GM21367 (cell line): ENCODE measurements around the gene STK10.

Source experiments
- ATAC-seq: cut with Tn5 transposase; IDR thresholded peaks from one replicate; pipeline ENCODE4 v1.9.1; 2021; ENCODE audit not compliant: unreplicated experiment

Gene STK10

GRCh38 chr5:172144931-172145869, 42.8 kb downstream of the STK10 start:
- ATAC-seq = no peak

DNA sequence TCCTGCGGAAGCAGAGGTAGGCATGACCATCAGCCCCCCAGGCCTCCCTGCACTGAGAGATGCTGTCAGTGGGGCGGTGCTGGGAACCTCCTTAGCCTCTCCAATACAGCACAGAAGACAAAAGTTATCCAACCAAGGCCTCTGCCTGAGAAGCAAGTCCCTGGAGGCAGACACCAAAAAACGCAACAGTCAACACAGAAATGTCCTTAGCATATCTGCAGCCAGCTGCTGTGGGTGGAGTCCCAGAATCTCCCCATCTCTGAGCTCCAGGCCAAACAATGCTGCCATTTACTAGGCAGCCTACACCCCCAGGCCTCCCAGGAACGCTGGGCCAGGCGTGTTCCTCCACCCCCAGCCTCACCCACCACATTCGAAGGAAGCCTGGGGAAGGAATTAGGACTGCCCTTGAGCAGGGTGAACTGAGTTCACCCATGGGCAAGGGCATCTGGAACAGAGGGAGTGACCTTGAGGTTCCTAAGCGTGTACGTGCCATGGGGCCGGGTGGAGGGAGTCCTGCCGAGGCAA, 43.7 kb downstream of the STK10 start:
- no peak for ATAC-seq

- no peak for ATAC-seq
Observed at GRCh38 chr5:172143875-172144274, 44.1 kb downstream of the STK10 start.

GRCh38 chr5:172142709-172143215, 45.3 kb downstream of the STK10 start:
- ATAC-seq = no peak

DNA sequence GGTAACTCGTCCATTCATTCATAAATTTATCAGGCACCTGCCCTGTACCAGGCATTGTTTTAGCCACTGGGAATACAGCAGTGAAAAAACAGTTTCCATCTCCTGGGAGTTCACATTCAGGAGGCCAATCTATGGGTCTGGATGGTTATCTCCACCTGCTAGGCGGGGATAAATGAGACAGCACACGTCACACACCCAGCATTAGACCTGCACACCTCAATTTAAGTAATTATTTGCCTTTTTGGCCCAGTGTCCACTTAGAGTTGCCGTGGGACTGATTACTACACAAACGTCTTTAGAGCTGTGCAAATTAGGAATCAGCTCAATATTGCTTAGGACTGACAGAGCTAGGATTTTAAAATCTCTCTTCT, 46.1 kb downstream of the STK10 start:
- ATAC-seq = no peak

DNA sequence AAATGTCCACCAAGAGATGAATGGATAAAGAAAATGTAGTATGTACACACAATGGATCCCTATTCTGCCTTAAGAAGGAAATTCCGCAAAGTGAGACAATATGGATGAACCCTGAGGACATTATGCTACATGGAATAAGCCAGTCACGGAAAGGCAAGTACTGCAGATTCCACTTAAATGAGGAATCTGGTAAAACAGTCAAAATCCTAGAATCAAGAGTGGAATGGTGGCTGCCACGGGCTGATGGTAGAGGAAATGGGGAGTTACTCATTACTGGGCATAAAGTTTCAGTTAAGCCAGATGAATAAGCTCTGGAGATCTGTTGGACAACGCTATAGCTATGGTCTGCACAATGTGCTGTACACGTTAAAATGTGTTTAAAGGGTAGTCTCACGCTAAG, 47.2 kb downstream of the STK10 start:
- ATAC-seq = no peak

- no peak for ATAC-seq
Observed at GRCh38 chr5:172140120-172140519, 47.9 kb downstream of the STK10 start.

- ATAC-seq = no peak
Observed at GRCh38 chr5:172137046-172137445, 51.0 kb downstream of the STK10 start.

GRCh38 chr5:172133359-172134029, 54.5 kb downstream of the STK10 start:
- no peak for ATAC-seq

DNA sequence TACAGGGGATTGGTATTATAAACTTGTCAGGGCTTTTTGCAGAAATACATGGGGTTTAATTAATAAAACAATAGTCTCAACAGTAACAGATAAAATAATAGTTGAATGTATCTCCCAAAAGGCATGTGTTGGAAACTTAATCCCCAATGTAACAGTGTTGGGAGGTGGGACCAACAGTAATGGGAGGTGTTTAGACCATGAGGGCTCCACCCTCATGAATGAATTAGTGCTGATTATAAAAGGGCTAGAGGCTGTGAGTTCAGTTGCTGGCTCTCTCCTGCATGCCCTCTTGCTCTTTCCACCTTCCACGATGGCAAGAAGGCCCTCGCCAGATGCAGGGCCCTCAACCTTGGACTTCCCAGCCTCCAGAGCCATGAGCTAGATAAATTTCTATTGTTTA, 56.3 kb downstream of the STK10 start:
- ATAC-seq = no peak

DNA sequence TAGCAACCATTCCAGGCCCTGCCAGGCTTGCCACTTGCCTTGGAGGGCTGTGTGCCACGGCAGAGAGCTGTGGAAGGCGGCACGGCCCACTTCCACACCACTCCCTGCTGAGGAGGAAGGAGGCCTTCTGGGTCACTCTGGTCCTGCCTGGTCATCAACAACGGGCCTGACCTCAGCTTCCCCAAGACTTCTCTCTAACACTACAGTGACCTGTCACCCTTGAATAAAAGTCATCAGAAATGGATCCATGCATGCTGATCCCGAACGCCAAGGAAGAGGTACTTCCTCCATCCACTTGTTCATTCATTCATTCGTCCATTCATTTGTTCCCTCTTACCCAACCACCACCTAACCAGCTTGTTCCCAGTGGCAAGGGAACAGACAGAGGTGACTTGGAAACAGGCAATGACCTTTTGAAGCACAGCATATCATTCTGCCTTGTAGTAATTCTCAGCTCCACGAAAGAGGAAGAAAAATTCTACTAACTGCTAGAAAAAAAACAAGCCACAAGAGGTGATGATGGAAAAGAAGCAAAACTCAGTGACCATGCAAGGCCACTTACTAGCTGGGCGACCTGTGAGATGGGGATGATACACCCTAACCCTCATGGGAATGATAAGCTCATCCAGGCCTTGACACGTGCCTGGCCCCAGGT, 58.6 kb downstream of the STK10 start:
- ATAC-seq = no peak

DNA sequence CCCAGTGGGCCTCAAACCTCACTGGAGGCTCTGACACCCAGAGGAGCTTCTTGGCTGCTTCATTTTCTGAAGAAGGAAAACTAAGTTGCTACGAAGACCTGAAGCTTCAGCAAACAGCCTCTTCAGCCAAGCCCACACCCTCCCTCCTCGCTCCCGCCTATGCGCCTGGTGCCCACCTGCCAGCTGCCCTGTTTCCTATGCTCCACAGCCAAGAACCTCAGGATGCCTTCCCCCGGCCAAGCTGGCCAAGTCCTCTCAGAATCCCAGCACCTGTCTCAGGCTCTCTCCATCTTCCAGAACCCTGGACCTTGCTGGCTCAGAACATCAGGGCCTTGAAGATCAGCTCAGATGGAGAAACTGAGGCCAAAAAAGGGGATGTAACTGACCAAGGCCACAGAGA, 60.4 kb downstream of the STK10 start:
- ATAC-seq = no peak

- no peak for ATAC-seq
Observed at GRCh38 chr5:172123269-172123692, 64.7 kb downstream of the STK10 start.

DNA sequence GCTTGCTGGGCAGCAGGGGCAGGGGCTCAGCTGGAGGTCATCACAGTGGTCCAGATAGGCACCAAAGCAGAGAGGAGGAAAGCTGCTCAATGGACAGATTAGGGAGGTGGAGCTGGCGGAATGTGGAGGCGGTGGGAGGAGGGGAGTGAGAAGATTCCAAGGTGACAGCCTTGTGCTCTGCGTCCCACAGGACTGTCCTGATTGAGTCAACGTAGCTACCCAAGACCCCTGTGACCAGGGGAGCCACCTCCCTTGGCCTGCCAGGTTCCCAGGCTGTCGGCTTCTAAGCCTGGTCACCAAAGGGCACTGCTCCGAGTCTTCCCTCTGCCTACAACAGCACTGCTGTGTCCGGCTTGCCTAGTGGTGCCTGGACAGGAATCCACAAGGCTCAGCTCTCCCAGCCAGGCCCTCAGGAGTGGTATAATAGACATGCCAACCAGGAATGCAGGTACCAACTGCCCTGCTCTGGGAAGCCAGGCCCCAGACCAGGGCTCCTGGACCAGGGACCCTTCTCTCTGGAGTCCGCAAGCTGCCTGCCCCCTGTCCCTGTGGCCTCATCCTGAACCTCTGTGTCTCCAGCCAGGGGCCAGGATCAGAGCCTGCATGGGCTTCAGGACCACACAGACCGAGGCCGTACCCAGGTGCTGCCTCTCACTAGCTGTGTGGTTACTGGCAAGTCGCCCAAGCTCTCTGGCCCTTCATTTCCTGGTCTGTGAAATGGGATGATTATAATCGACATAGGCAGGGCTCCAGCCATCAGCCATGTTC, 67.9 kb downstream of the STK10 start:
- no peak for ATAC-seq

DNA sequence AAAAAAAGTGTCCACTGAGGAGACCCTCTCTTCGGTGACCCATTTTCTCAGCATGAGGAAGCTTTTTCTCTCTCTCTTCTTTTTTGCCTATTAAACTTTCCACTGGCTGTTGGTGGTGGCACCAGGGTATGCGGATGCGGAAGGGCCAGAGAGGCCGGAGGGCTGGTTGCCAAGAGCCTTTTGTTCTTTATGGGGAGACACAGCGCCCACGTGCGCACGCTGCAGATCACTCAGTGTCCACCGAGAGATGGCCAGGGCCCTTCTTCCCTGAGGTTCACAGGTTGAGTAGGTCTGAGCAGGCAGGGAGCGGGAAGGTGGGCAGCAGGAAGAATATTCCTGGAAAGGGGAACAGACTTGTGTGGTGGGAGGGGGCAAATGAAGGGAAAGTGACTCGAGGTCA, 69.1 kb downstream of the STK10 start:
- no peak for ATAC-seq

- no peak for ATAC-seq
Observed at GRCh38 chr5:172117977-172118701, 69.9 kb downstream of the STK10 start.

DNA sequence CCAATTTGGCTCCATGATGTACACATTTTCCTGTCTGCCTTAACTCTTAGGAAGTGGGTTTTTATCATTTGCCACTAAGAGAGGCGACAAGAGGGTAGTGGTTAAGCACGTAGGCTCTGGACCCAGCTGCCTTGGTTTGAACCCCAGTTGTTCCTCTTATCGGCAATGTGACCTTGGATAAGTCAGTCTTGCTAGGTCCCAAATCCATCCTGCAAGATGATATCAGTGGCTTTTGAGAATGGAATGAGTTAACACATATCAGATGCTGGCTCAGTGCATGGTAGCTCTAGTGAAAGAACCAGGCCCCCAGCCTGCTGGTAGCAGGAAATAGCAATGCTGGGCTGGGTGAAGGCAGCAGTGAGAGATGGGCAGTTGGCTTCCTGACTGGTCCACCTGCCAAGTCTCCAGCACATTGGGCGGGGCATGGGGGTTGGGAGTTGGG, 72.5 kb downstream of the STK10 start:
- ATAC-seq = no peak

- ATAC-seq = peak; percentile 43
Observed at GRCh38 chr5:172114875-172115422, 73.1 kb downstream of the STK10 start.

- ATAC-seq = no peak
Observed at GRCh38 chr5:172113036-172113435, 75.0 kb downstream of the STK10 start.

GRCh38 chr5:172111852-172112225, 76.2 kb downstream of the STK10 start:
- ATAC-seq = no peak
